Vagina (tissue), 2 donors: Measurements from ENCODE around the gene PPP2R3C.

Source experiments
- POLR2A ChIP-seq, 2 donors: fragments of 450-650 bp; IDR thresholded peaks; one replicate each; pipeline ENCODE4 v1.6.1; 2017; ENCODE audit warnings: antibody characterized with exemption in 2 of 2, mild to moderate bottlenecking in 2 of 2, moderate library complexity in 2 of 2
- TF ChIP-seq, protein P1 (sequence below), 3 experiments: fragments of 450-650 bp in 2 of 3; fragments of 200-600 bp in 1 of 3; sonication (generic) in 1 of 3; IDR thresholded peaks; one replicate each; pipeline ENCODE4 v1.5.1; 2017 to 2019; ENCODE audit warnings: antibody characterized with exemption in 3 of 3, mild to moderate bottlenecking in 2 of 3, moderate library complexity in 2 of 3

DNA sequence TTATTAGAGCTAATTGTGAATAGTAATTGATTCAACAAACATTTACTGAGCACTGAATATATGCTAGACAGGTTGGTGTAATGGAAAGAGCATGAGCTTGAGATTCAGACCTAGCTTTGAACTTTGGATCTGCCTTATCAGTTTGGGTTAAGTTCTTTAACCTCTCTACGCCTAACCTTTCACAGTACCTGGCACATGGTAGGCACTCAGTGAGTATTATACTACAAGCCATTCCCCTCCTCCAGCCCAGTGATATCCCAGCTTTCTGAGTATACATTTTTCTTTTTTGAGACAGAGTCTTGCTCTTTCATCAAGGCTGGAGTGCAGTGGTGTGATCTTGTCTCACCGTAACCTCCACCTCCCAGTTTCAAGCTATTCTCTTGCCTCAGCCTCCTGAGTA lies 43.7 kb downstream of the PPP2R3C start:
- TF ChIP-seq, protein P1, sequence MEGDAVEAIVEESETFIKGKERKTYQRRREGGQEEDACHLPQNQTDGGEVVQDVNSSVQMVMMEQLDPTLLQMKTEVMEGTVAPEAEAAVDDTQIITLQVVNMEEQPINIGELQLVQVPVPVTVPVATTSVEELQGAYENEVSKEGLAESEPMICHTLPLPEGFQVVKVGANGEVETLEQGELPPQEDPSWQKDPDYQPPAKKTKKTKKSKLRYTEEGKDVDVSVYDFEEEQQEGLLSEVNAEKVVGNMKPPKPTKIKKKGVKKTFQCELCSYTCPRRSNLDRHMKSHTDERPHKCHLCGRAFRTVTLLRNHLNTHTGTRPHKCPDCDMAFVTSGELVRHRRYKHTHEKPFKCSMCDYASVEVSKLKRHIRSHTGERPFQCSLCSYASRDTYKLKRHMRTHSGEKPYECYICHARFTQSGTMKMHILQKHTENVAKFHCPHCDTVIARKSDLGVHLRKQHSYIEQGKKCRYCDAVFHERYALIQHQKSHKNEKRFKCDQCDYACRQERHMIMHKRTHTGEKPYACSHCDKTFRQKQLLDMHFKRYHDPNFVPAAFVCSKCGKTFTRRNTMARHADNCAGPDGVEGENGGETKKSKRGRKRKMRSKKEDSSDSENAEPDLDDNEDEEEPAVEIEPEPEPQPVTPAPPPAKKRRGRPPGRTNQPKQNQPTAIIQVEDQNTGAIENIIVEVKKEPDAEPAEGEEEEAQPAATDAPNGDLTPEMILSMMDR (IDR thresholded peaks at IDR 0.05): no peak
- TF ChIP-seq POLR2A (IDR thresholded peaks at IDR 0.05): no peak
